ENCODE results near the gene SPATA2.

Gene SPATA2

GRCh38 chr20:49870261-49870660, 45.1 kb downstream of the SPATA2 start:
- TF ChIP-seq CTCF (IDR thresholded peaks at IDR 0.05), result no peak
- Mint-ChIP-seq H3K4me3 (no peak overlapping the region), H3K4me1 (peaks cover 27% of the 10 kb centered on the region), H3K9me3 (no peaks in the 10 kb centered on the region), H3K27me3 (ENCODE audit: low read depth, poor library complexity) (peaks cover 5% of the 10 kb centered on the region), H3K36me3 (ENCODE audit: low read depth) (peaks cover 8% of the 10 kb centered on the region), H3K27ac (no peak overlapping the region)
- DNase-seq, result no peak

DNA sequence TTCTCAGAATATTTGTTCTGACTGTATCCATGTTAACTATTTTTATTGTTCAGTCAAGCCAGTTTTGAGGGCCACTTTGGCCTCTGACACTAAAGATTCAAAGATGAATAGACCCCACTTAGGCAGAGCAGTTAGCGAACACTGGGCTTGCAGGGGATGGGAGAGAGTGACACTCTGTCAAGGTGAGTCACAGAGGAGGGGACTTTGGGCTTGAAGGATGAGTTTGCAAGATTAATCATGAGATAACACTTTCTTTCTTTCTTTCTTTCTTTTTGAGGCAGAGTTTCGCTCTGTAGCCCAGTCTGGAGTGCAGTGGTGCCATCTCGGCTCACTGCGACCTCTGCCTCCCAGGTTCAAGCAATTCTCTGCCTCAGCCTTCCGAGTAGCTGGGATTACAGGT, 46.4 kb downstream of the SPATA2 start:
- Mint-ChIP-seq H3K27ac (no peak overlapping the region), H3K4me1 (peaks cover 30% of the 10 kb centered on the region), H3K27me3 (ENCODE audit: low read depth, poor library complexity) (peaks cover 8% of the 10 kb centered on the region), H3K36me3 (ENCODE audit: low read depth) (peaks cover 8% of the 10 kb centered on the region), H3K9me3 (no peaks in the 10 kb centered on the region), H3K4me3 (no peak overlapping the region)
- no peak for DNase-seq
- TF ChIP-seq CTCF (IDR thresholded peaks at IDR 0.05), result no peak

DNA sequence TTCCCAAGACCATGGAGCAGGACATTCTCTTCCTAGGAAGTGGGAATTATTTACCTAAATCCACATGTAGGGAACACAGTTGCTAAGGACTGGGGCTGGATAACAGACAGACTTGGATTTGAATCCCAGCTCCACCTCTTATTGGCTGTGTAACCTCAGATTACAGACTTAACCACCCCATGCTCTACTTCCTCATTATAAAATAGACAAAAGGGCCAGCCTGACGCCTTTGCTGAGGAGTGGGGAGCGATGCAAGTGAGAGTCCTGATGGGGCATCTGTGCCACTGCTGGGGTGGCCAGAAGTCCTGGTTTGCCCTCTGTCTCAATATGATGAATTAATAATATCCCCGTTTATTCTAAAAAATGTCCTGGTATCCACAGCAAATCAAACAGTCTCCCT, 46.8 kb downstream of the SPATA2 start:
- Mint-ChIP-seq H3K36me3 (ENCODE audit: low read depth) (peaks cover 8% of the 10 kb centered on the region), H3K4me1 (peaks cover 30% of the 10 kb centered on the region), H3K4me3 (no peak overlapping the region), H3K9me3 (no peaks in the 10 kb centered on the region), H3K27me3 (ENCODE audit: low read depth, poor library complexity) (peaks cover 8% of the 10 kb centered on the region), H3K27ac (no peak overlapping the region)
- no peak for DNase-seq
- no peak for TF ChIP-seq CTCF (IDR thresholded peaks at IDR 0.05)

DNA sequence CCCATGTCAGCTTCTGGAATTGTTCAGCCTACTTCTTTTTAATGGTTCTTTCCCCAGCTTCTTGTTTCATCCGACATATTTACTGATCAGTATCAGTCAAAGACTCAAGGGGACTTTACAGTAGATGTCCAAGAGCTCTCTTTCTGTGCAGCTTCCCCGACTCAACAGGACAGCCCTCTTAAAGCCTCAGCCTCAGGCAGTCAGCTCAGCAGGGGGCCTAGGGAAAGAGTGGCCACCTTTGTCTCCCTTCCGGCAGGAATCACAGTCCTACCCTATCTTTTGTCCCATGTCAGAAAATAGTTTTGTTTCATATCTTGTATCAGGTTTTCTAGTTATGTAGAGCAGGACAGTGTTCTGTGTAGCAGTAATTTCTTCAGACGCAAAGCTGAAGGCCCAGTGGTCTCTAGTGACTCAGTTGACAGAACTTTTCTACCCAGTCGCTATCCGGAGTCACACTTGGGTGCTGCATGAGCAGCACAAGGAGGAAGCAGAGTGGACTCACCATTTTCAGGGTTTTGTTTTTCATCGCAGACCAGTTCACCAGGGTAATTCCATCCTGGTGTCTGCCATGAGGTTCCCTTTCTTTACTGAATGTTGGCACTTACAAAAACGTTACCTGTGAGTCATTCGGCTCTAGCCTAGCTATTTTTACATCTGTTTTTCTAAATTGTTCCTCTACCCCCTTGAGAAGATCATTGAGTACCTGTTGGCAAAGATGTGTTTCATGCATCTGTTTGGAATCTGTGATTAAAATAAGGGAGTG, 47.7 kb downstream of the SPATA2 start:
- Mint-ChIP-seq H3K4me3 (no peak overlapping the region), H3K36me3 (ENCODE audit: low read depth) (peaks cover 8% of the 10 kb centered on the region), H3K27me3 (ENCODE audit: low read depth, poor library complexity) (peaks cover 8% of the 10 kb centered on the region), H3K4me1 (peaks cover 30% of the 10 kb centered on the region), H3K27ac (no peak overlapping the region), H3K9me3 (no peaks in the 10 kb centered on the region)
- DNase-seq, result no peak
- TF ChIP-seq CTCF (IDR thresholded peaks at IDR 0.05), result no peak

- Mint-ChIP-seq H3K36me3 (ENCODE audit: low read depth) (peaks cover 8% of the 10 kb centered on the region), H3K4me1 (peaks cover 32% of the 10 kb centered on the region), H3K27ac (peak overlapping the region; percentile 49), H3K27me3 (ENCODE audit: low read depth, poor library complexity) (peaks cover 8% of the 10 kb centered on the region), H3K9me3 (no peaks in the 10 kb centered on the region), H3K4me3 (no peak overlapping the region)
- no peak for DNase-seq
- no peak for TF ChIP-seq CTCF (IDR thresholded peaks at IDR 0.05)
These were observed 49.3 kb downstream of the SPATA2 start for GRCh38 chr20:49866051-49866450.

DNA sequence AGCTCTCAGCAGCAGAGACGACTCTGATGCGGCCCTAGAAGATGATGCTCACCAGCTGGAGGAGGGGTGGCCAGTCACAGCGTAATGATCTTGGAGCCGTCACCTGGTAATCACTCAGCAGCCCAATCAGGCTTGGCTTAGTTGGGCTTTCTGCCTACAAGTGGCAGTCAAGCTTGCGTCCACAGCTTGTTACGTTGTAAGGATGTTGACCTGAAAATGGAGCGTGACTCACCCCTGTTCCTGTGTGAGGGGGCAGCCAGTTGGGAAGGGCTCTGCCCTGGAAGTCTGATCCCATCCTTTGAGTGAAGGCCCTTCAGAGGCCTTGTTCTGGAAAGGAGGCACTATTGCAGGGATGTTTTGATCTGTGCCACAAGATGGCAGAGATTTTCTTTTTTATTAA, 49.8 kb downstream of the SPATA2 start:
- no peak for TF ChIP-seq CTCF (IDR thresholded peaks at IDR 0.05)
- Mint-ChIP-seq H3K27me3 (ENCODE audit: low read depth, poor library complexity) (peaks cover 8% of the 10 kb centered on the region), H3K27ac (peak overlapping the region; percentile 26), H3K9me3 (no peaks in the 10 kb centered on the region), H3K4me3 (no peak overlapping the region), H3K36me3 (ENCODE audit: low read depth) (peaks cover 8% of the 10 kb centered on the region), H3K4me1 (peaks cover 37% of the 10 kb centered on the region)
- DNase-seq, result no peak

Measured in nephron progenitor cell (in vitro differentiated cells).